ENCODE data around the gene RRAS.
"Not testable (repeated sequence)": the region's sequence is repeated elsewhere in the genome, so short reads cannot be mapped to it uniquely, and the experiment has no call there.

Gene RRAS

DNA sequence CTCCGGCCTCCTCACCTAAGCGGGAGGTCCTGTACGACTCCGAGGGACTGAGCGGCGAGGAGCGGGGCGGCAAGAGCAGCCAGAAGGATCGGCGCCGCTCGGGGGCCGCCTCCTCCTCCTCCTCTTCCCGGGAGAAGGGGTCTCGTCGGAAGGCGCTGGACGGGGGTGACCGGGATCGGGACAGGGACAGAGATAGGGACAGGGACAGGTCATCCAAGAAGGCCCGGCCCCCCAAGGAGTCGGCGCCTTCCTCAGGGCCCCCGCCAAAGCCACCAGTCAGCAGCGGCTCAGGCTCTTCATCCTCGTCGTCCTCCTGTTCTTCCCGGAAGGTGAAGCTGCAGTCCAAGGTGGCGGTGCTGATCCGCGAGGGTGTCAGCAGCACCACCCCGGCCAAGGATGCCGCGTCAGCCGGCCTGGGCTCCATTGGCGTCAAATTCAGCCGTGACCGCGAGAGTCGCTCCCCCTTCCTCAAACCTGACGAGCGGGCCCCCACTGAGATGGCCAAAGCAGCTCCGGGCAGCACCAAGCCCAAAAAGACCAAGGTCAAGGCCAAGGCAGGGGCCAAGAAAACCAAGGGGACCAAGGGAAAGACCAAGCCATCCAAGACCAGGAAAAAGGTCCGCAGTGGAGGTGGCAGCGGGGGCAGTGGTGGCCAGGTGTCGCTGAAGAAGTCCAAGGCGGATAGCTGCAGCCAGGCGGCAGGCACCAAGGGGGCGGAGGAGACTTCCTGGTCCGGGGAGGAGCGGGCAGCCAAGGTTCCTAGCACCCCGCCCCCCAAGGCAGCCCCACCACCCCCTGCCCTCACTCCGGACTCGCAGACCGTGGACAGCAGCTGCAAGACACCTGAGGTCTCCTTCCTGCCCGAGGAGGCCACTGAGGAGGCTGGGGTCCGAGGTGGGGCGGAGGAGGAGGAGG lies 12.9 kb upstream of the RRAS start:
- DNase-seq = no peak

DNA sequence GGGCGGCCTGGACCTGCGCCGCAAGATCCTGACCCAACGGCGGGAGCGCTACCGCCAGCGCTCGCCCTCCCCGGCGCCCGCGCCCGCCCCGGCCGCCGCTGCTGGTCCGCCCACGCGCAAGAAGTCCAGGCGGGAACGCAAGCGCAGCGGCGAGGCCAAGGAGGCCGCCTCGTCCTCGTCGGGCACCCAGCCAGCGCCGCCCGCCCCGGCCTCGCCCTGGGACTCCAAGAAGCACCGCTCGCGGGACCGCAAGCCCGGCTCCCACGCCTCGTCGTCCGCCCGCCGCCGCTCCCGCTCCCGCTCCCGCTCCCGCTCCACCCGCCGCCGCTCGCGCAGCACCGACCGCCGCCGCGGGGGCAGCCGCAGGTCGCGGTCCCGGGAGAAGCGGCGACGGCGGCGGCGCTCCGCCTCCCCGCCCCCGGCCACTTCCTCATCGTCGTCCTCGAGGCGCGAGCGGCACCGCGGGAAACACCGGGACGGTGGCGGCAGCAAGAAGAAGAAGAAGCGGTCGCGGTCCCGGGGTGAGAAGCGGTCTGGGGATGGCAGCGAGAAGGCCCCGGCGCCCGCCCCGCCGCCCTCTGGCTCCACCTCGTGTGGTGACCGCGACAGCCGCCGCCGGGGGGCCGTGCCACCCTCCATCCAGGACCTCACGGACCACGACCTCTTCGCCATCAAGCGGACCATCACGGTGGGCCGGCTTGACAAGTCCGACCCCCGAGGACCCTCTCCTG lies 12.0 kb upstream of the RRAS start:
- DNase-seq = no peak

DNA sequence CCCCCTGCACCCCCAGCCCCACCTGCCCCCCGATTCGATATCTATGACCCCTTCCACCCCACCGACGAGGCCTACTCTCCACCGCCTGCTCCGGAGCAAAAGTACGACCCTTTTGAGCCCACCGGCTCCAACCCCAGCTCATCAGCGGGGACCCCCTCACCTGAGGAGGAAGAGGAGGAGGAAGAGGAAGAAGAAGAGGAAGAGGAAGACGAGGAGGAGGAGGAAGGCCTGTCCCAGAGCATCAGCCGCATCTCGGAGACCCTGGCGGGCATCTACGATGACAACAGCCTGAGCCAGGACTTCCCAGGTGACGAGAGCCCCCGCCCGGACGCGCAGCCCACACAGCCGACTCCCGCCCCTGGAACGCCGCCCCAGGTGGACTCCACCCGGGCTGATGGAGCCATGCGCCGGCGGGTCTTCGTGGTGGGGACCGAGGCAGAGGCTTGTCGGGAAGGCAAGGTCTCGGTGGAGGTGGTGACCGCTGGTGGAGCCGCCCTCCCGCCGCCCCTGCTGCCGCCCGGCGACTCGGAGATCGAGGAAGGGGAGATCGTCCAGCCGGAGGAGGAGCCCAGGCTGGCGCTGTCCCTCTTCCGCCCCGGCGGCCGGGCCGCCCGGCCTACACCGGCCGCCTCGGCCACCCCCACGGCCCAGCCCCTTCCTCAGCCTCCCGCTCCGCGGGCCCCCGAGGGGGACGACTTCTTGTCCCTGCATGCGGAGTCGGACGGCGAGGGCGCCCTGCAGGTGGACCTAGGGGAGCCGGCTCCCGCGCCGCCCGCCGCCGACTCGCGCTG lies 11.3 kb upstream of the RRAS start:
- DNase-seq = no peak

DNA sequence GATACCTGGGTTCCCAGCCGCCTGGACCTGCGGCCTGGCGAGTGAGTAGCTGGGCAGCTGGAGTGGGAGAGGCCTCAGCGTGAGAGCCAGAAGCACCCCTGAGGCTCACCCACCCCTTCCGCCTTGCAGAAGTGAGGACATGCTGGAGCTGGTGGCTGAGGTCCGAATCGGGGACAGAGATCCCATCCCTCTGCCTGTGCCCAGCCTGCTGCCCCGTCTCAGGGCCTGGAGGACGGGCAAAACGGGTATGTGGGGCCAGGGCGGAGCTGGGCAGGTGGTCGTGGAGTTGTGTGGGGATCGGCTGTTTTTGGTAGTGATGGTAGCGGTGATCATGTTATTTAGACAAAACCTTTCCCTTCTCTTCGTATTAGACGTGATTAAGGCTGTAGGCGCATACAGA lies 6.6 kb upstream of the RRAS start:
- DNase-seq = no peak

DNA sequence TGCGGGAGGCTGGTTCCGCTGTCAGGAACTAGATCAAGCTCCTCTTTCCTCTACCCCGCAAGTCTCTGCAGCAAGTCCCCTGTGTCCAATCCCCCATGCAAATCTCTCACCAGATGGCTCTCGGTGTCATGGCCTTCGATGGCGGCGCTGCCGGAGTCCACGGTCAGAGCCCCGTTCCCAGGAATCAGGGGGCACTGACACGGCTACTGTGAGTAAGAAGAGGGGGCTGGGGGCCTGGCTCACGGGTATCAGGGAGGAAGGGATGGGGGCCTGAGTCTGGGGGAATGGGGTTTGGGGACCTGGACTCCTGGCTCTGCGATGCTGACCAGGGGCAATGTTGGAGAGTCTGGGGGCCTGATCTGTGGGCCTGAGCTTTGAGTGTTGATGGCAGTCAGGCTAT lies 6.1 kb upstream of the RRAS start:
- DNase-seq = no peak

DNA sequence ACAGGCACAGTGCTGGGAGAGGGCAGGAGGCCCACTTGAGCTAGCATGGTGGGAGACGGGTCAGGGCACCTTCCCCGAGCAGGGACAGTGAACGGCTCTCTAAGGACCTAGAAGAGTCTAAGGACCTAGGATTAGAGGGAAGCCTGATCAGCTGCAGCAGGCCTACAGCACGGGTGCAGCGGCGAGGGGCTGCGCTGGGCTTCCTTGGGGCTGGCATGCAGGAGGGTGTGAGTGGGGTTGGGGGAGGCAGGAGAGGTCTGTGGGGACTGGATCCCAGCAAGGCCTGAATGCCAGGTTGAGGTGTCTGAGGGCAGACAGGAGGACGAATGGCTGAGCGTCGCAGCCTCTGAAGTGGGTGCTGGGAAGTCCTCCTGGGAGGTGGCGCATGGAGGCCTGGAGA lies 5.6 kb upstream of the RRAS start:
- no peak for DNase-seq

DNA sequence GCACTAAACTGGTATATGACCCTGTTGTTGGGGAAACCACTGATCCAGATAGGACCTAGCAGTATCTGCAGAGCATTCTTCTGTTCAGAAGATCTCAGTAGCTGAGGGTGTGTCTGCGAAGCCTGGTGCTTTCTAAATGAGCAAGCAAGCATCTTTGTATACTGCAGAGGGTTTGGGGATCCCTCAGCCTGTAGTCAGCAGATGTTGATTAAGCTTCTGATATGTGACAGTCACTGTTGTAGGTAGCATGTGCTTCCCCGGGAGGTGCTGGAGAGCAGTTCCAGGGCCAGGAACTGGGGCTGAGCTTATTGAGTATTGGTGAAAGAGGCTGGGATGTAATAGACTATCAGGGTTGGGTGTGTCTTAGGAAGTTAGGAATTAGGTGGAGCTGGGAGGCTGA lies 3.5 kb upstream of the RRAS start:
- DNase-seq = no peak

DNA sequence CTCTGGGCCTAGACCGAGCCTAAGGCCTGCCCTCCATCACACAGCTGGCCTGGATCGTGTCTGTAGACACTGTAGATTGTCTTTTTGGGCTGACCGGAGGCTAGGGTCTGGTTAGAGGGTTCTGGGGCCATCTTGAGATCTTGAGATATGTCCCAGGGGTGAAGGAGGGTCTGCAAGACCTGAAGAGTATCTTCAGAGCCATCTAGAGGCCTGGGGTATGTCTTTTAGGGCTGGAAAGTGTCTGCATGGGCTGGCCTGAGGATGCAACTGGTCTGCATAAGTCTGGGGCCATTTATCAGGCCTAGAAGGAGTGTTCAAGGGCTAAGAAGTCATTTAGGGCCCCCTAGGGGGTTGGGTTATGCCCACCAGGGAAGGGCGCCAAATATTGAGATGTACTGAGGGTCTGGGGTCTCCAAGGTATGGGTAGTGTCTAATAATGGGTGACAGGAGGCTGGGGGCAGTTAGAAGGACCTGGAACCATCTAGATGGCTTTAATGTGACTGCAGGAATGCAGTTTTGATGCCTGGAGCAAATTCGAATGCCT lies 2.6 kb upstream of the RRAS start:
- DNase-seq = no peak

DNA sequence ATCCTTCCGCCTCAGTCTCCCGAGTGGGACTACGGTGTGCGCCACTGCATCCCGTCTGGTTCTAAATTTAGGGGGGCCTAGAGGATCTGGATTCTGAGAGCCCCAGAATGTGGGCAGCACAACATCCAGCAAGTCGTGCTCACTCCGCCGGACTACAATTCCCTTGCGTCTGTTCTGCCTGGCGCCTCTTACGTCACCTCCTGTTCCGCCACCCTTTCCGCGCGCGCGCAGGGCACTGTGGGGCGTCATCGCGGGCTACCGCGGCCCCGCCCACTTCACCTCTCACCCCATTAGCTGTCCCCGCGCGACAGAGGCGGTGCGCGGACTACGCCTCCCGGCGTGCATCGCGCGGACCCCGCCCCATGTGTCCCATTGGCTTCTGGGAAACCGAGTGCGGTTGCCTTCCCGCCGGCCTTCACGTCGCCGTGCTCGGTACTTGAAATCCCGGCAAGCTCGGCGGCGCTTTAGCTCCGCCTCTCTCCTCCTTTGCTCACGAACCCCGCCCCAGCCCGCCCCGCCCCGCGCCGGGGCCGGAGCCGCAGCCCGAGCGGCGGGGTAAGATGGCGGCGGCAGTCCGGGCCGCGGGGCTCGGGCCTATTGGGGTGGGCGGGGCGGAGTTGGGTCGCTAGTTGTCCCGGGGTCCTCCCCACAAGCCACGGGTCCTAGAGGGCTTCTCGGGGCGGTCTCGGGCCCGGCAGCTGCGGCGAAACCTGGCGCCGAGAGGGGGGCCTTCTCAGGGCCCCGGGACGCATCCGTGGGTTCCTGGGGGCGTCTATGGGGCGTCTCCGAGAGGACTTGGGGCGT lies 1.9 kb upstream of the RRAS start, which contains the start of gene SCAF1:
Gene SCAF1 (plus strand): TSS at position 522 of the 804 bp plus-strand sequence. CDS start 2,818 bp downstream, outside the sequence.
- peak; percentile 90 for DNase-seq

DNA sequence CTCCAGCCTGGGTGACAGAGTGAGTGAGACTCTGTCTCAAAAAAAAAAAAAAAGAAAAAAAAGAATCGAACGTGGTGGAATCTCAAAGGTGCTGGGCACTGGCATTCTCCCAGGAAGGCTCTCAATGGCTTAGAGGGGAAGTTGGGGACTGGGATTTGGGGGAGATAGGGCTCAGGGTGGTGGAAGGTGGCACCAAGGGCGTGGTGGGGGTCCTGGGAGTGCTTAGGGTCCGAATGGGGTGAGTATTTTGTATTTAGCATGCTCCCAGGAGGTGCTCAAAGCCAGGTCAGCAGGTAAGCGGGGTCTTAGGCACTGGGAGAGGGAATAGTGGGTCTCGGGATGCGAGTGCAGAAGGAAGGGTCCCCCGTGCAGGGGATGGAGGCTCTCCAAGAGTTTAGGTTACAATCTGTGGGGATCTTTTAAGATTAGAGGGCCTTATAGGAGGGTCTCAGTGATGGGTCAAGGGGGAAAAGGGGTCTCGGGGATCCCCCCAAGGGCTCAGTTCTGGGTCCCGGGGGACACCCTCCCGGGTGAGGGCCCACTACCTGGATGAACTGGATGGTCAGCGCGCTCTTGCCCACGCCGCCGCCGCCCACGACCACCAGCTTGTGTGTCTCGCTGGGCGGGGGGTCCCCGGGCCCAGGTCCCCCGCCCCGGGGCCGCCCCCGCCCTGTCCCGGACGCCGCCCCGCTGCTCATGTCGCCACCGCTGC lies 386 bp downstream of the RRAS start:
- no peak for DNase-seq

DNA sequence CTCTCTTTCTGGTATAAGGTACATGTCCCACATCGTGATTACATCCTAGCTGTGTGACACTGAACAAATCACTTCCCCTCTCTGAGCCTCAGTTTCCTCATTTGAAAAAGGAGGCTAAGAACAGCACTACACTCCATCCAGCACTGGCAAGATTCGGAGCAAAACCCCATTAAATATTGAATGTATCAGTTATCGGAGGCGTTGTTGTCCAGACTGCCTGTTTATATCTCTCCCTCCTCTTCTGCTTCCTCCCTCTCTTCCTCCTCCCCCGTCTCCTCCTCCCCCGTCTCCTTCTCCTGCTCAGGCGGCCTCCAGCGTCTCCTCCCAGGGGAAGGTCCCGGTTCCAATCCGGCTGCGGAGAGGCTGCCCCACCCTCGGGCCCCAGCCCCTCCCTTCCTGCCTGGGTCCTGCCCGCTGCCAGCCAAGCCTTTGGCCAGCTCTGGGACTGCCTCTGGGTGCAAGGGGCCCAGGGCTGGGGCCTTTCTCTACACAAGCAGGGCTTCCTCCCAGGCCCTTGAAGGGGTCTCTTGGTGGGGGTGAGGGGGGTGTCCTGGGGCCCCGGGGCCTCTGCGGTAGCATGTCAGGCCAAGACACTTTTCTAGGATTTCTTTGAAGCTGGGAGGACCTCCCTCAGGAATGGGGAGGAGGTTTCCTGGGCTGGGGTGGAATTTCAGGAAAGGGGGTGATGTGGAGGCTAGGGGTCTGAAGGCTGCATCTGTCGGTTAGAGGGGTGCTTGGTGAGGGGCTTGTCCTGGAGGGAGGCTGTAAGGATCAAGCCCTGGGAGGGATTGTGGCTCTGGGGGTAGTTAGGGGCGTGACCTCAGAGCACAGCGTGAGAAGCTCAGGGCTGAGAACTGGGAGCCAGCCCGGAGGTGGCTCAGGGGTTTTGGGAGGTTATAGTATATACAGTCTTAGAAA lies 1.9 kb downstream of the RRAS start:
- no peak for DNase-seq

DNA sequence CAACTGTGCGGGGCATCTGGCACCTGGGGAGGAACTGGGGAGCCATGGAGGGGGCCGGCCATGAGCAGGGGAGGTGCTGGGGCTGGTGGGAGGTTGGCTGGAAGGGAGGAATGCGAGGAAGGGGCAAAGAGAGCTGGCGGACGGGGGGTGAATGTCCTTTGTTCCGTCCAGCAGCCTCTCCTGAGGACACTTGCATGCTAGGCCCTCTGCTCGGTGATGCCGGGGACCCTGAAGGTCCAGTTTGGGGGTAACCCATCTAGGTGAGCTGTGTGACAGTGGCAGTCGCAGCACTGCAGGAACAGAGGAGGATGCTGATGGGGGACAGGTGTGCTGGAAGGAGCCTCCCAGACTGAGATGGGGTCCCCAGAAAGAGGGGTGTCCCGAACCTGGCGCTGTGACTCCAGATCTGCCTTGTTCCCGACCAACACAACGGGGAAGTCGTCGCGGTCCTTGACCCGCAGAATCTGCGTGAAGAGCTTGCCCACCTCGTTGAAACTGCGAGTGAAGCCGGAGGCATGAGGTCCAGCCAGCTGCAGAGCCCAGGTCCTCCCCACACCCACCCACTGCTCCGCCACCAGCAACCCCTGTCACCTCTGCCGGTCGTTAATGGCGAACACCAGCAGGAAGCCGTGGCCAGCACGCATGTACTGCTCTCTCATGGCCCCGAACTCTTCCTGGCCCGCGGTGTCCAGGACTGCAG lies 3.6 kb downstream of the RRAS start:
- no peak for DNase-seq

DNA sequence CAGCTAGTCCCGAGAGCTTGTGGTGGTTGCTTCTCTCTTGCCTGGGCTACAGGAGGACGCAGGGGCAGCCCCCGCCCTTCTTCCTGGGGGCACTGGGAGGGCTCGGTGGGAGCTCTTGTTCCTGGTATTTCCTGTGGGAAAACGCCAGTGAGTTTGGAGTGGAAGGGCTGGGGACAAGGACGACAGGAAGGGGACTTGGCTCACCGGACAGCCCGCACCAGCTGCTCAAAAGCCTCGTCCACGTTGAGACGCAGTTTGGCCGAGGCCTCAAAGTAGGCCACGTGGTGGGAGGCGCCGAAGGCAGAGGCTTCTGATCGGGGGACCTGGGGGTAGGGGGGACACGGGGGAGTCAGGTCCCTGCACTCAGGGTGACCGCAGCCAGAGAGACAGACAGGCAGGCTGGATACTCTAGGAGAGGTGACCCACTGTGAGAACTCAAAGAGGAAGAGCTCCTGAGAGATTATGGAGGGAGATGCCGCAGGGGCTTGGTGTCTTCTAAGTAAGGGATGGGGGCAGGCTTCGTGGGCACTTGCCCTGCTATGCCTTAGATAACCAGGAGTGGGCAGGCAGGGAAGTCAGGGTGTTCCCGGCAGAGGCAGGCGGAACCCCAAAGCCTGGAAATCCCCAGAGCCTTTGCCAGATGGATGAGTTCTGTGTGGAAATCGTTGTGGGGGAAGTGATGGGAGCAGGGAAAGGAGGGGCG lies 4.3 kb downstream of the RRAS start:
- no peak for DNase-seq

DNA sequence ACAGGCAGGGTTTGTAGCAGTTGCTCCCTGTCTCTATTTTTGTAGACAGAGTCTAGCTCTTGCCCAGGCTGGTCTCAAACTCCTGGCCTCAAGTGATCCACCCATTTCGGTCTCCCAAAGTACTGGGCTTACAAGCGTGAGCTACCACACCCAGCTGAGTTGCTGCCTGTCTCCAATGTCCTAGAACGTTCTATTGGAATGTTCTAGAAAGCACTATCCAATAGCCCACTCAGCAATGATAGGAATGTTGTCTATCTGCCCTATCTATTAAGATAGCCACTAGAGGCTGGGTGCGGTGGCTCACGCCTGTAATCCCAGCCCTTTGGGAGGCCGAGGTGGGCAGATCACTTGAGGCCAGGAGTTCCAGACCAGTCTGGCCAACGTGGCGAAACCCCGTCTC lies 6.7 kb downstream of the RRAS start:
- not testable (repeated sequence) for DNase-seq

DNA sequence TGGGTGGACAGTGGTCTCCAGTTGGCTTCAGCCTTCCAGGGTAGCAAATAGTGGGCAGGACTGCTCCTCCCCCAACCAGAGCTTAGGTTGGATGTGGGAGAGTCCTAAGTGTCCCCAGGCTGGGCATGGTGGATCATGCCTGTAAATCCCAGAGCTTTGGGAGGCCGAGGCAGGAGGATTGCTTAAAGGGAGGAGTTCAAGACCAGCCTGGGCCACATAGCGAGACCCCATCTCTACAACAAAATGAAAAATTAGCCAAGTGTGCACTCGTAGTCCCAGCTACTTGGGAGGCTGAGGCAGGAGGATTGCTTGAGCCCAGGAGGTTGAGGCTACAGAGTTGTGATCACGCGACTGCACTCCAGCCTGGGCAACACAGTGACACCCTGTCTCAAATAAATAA lies 7.4 kb downstream of the RRAS start:
- DNase-seq = no peak

DNA sequence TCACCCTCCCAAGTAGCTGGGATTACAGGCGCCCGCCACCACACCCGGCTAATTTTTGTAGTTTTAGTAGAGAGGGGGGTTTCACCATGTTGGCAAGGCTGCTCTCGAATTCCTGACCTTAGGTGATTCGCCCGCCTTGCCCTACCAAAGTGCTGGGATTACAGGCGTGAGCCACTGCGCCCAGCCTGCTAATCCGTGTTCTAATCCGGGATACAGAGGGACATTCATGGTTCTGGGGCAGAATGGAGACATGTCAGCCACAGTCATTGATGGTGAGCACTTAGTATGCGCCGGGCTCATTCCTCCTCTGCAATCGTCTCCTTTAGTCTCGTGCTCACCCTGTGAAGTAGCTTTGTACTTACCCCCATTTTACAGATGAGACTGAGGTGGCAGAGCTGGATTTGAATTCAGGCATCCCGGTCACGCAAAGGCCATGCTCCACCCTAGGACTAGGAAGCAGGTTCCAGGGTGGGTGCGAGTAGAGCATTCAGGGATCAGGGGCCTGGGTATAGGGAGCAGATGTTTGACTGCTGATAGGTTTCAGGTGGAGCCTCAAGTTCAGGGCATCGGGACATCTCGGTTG lies 8.2 kb downstream of the RRAS start:
- DNase-seq = no peak

DNA sequence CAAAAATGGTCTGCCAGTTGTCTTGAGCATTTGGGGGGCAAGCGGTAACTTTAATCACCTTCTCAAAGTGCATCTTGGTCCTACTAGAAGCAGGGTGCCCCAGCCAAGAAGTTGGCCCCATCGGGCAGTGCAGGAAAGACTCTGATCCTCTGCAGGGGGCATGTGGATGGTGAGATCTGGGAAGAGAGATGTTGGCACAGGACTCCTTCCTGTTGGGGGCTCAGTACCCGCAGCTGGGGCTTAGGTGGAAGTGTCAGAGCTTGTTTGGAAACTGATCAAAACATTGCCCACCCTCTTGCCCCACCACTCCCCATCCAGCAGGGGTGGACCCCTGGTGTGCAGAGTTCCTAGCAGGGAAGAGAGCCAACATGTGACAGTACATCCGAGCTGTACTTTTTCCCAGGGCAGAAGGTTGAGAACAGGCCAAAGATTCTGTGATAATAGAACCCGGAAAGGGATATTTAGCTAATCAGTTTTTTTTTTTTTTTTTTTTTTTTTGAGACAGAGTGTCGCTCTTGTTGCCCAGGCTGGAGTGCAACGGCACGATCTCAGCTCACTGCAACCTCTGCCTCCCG lies 8.8 kb downstream of the RRAS start:
- no peak for DNase-seq

DNA sequence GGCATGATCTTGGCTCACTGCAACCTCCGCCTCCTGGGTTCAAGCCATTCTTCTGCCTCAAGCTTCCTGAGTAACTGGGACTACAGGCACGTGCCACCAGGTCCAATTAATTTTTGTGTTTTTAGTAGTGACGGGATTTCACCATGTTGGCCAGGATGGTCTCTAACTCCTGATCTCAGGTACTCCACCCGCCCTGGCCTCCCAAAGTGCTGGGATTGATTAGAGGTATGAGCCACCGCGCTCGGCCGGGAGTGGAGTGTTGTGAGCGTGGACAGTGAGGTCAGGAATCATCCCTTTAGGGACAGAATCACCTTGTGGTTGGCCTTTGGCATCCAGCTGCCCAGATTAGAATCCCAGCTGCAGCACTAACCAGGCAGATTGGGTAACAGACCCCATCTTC lies 10.3 kb downstream of the RRAS start:
- DNase-seq = no peak
